PFSK-1 (cell line): ENCODE data around the gene KMT5C.

Experiments used
- FOXP2 ChIP-seq: optimal IDR thresholded peaks from 2 replicates; pipeline ENCODE3; 2011; ENCODE audit warnings: borderline replicate concordance, control low read depth, inconsistent platforms; ENCODE audit not compliant: insufficient read depth; ENCODE audit errors: extremely low read length, extremely low read depth
- POLR2AphosphoS5 ChIP-seq: IDR thresholded peaks from 2 replicates; pipeline ENCODE4 v1.6.1; 2012; ENCODE audit warnings: low read depth, mild to moderate bottlenecking, control low read depth, low read length, moderate library complexity
- REST ChIP-seq, 2 experiments: IDR thresholded peaks; 2 replicates each; pipeline versions ENCODE4 v1.6.1 to v1.8.0; 2011 to 2012; ENCODE audit warnings: low read depth in 2 of 2, low read length in 2 of 2, control low read depth in 1 of 2, inconsistent platforms in 1 of 2, mild to moderate bottlenecking in 1 of 2, moderate library complexity in 1 of 2; ENCODE audit not compliant: insufficient read depth in 1 of 2
- SIN3A ChIP-seq: IDR thresholded peaks from 2 replicates; pipeline ENCODE4 v1.6.1; 2012; ENCODE audit warnings: mild to moderate bottlenecking, low read length, moderate library complexity, borderline replicate concordance; ENCODE audit not compliant: insufficient read depth
- TAF1 ChIP-seq: IDR thresholded peaks from 2 replicates; pipeline ENCODE4 v1.6.1; 2012; ENCODE audit warnings: low read length, control low read depth, borderline replicate concordance; ENCODE audit not compliant: insufficient read depth

GRCh38 chr19:55345818-55346724, 6.4 kb downstream of the KMT5C start:
- no peak for TF ChIP-seq REST (IDR thresholded peaks at IDR 0.05; ENCODE audit: insufficient read depth in 1 of 2, low read depth in 2 of 2, low read length in 2 of 2)
- no peak for TF ChIP-seq TAF1
- TF ChIP-seq POLR2AphosphoS5 = no peak
- no peak for TF ChIP-seq SIN3A
- no peak for TF ChIP-seq FOXP2
